H1 (cell line): Measurements from ENCODE around the gene MIPOL1. TPM values are rescaled to one million over a fixed set of nuclear protein-coding genes. Genes with fewer than 3 reads are reported as not detected.

Experiments
- CTCF ChIA-PET: fragments of 300-600 bp; sonication (Branson Sonifier 250); formaldehyde crosslinking; loops from one replicate; lab custom pipeline; 2021; ENCODE audit not compliant: partially characterized antibody; lab: Charles Lee
- POLR2A ChIA-PET: fragments of 300-600 bp; sonication (Branson Sonifier 250); formaldehyde crosslinking; loops from one replicate; lab custom pipeline; 2021; ENCODE audit warnings: inconsistent platforms; ENCODE audit not compliant: partially characterized antibody; lab: Charles Lee
- DNase-seq, 2 experiments: peaks; one replicate each; pipeline versions ENCODE4 v3.0.0 to v3.0.0-alpha.2; 2010 to 2022; ENCODE audit warnings: low spot score in 2 of 2, low read depth in 1 of 2, mixed read lengths in 1 of 2
- FAIRE-seq: peaks from 2 replicates; lab custom pipeline; 2011; peaks lifted over from hg19 to GRCh38; lab: Jason Lieb, UNC
- H2AFZ ChIP-seq: 2 replicates; pipeline ENCODE4 v1.8.1; 2012; ENCODE audit warnings: low read length, inconsistent platforms
- H2AK5ac ChIP-seq: 2 replicates; pipeline ENCODE4 v1.6.1; 2013; ENCODE audit warnings: low read depth, low read length
- H2BK120ac ChIP-seq: replicated peaks from 2 replicates; pipeline ENCODE3; 2013; ENCODE audit warnings: low read depth, low read length, inconsistent platforms
- H2BK12ac ChIP-seq: 2 replicates; pipeline ENCODE4 v1.6.1; 2013; ENCODE audit warnings: low read depth, low read length
- H2BK15ac ChIP-seq: 2 replicates; pipeline ENCODE4 v1.6.1; 2013; ENCODE audit warnings: low read length
- H2BK20ac ChIP-seq: 2 replicates; pipeline ENCODE4 v1.6.1; 2013; ENCODE audit warnings: low read length
- H2BK5ac ChIP-seq: 2 replicates; pipeline ENCODE4 v1.6.1; 2013; ENCODE audit warnings: low read depth, low read length
- H3K14ac ChIP-seq: 2 replicates; pipeline ENCODE4 v1.6.1; 2013; ENCODE audit warnings: inconsistent platforms; ENCODE audit not compliant: insufficient read length
- H3K18ac ChIP-seq: 2 replicates; pipeline ENCODE4 v1.6.1; 2013; ENCODE audit warnings: low read length; ENCODE audit errors: extremely low read depth
- H3K23ac ChIP-seq: 2 replicates; pipeline ENCODE4 v1.6.1; 2013; ENCODE audit warnings: inconsistent platforms; ENCODE audit not compliant: insufficient read length
- H3K23me2 ChIP-seq: 2 replicates; pipeline ENCODE4 v1.6.1; 2013; ENCODE audit warnings: low read depth, low read length
- H3K27ac ChIP-seq: 2 replicates; pipeline ENCODE4 v1.6.1; 2011; ENCODE audit warnings: low read depth, low read length, inconsistent platforms
- H3K27me3 ChIP-seq, 4 experiments: replicated peaks in 1 of 4; 1 replicate in 1 of 4; 2 replicates in 3 of 4; pipeline versions ENCODE4 v1.6.1 to v1.8.1; 2011 to 2013; ENCODE audit warnings: low read length in 3 of 4, mild to moderate bottlenecking in 3 of 4, inconsistent platforms in 2 of 4, mixed read lengths in 2 of 4, moderate library complexity in 1 of 4; ENCODE audit not compliant: control insufficient read depth in 3 of 4, insufficient read depth in 3 of 4; ENCODE audit errors: extremely low read depth in 1 of 4
- H3K36me3 ChIP-seq, 4 experiments: 2 replicates each; pipeline versions ENCODE4 v1.6.1 to v1.8.1; 2011 to 2013; ENCODE audit warnings: mild to moderate bottlenecking in 4 of 4, low read length in 3 of 4, moderate library complexity in 2 of 4, control low read depth in 1 of 4, inconsistent platforms in 1 of 4; ENCODE audit not compliant: insufficient read depth in 4 of 4, control insufficient read depth in 2 of 4
- H3K4ac ChIP-seq: replicated peaks from 2 replicates; pipeline ENCODE3; 2013; ENCODE audit warnings: low read length, low read depth, mixed read lengths, inconsistent platforms; ENCODE audit not compliant: insufficient read length
- H3K4me1 ChIP-seq, 4 experiments: replicated peaks in 1 of 4; 1 replicate in 1 of 4; 2 replicates in 3 of 4; pipeline versions ENCODE4 v1.6.1 to v1.8.1; 2011 to 2013; ENCODE audit warnings: low read length in 3 of 4, inconsistent platforms in 2 of 4, mixed read lengths in 1 of 4; ENCODE audit not compliant: insufficient read depth in 4 of 4, control insufficient read depth in 3 of 4
- H3K4me2 ChIP-seq, 2 experiments: 2 replicates each; pipeline versions ENCODE4 v1.6.1 to v1.8.1; 2011 to 2013; ENCODE audit warnings: low read depth in 2 of 2, low read length in 2 of 2, control low read depth in 1 of 2, inconsistent platforms in 1 of 2, mild to moderate bottlenecking in 1 of 2; ENCODE audit not compliant: insufficient read depth in 1 of 2
- H3K4me3 ChIP-seq, 4 experiments: fragments of 200-600, 300-600 bp in 1 of 4; sonication (generic), shearing (Covaris generic), sonication (Bioruptor Twin) in 1 of 4; 2 replicates each; pipeline versions ENCODE4 v1.5.1 to v1.8.1; 2011 to 2016; ENCODE audit warnings: low read length in 4 of 4, low read depth in 3 of 4, control low read depth in 2 of 4, inconsistent platforms in 2 of 4, mild to moderate bottlenecking in 2 of 4, mixed read lengths in 1 of 4, moderate library complexity in 1 of 4; ENCODE audit not compliant: insufficient read depth in 2 of 4; ENCODE audit errors: extremely low read depth in 1 of 4
- H3K56ac ChIP-seq: replicated peaks from 2 replicates; pipeline ENCODE3; 2013; ENCODE audit warnings: low read depth, mild to moderate bottlenecking, mixed read lengths, low read length, inconsistent platforms; ENCODE audit not compliant: insufficient read length
- H3K79me1 ChIP-seq: 2 replicates; pipeline ENCODE4 v1.6.1; 2013; ENCODE audit warnings: low read depth, low read length, control low read depth
- H3K79me2 ChIP-seq, 2 experiments: 2 replicates each; pipeline versions ENCODE4 v1.6.1 to v1.8.1; 2012 to 2013; ENCODE audit warnings: low read length in 2 of 2, mild to moderate bottlenecking in 2 of 2, inconsistent platforms in 1 of 2; ENCODE audit not compliant: insufficient read depth in 2 of 2, control insufficient read depth in 1 of 2
- H3K9ac ChIP-seq, 4 experiments: replicated peaks in 1 of 4; 1 replicate in 1 of 4; 2 replicates in 3 of 4; pipeline versions ENCODE4 v1.6.1 to v1.8.1; 2011 to 2013; ENCODE audit warnings: low read depth in 3 of 4, low read length in 3 of 4, control low read depth in 2 of 4, mild to moderate bottlenecking in 2 of 4, moderate library complexity in 2 of 4, inconsistent platforms in 1 of 4; ENCODE audit errors: extremely low read depth in 1 of 4
- H3K9me3 ChIP-seq, 2 experiments: 2 replicates each; pipeline versions ENCODE4 v1.6.1 to v1.8.1; 2012 to 2013; ENCODE audit warnings: mild to moderate bottlenecking in 2 of 2, moderate library complexity in 2 of 2, control low read depth in 1 of 2, inconsistent platforms in 1 of 2, low read depth in 1 of 2, low read length in 1 of 2, mixed read lengths in 1 of 2; ENCODE audit not compliant: insufficient read depth in 2 of 2
- H4K20me1 ChIP-seq, 2 experiments: replicated peaks in 1 of 2; 2 replicates each; pipeline versions ENCODE3 to v1.8.1; 2011 to 2013; ENCODE audit warnings: inconsistent platforms in 2 of 2, low read length in 2 of 2, mild to moderate bottlenecking in 1 of 2; ENCODE audit not compliant: insufficient read depth in 2 of 2, control insufficient read depth in 1 of 2
- H4K5ac ChIP-seq: 2 replicates; pipeline ENCODE4 v1.6.1; 2013; ENCODE audit warnings: low read length, low read depth, mixed read lengths, inconsistent platforms; ENCODE audit not compliant: insufficient read length
- H4K8ac ChIP-seq: 2 replicates; pipeline ENCODE4 v1.8.0; 2013; ENCODE audit warnings: mild to moderate bottlenecking, moderate library complexity, low read length, inconsistent platforms; ENCODE audit not compliant: insufficient read depth; ENCODE audit errors: extremely low read depth
- H4K91ac ChIP-seq: replicated peaks from 2 replicates; pipeline ENCODE3; 2013; ENCODE audit warnings: low read length, mixed read lengths, inconsistent platforms; ENCODE audit not compliant: insufficient read length
- NANOG ChIP-seq: IDR thresholded peaks from 2 replicates; pipeline ENCODE4 v1.6.1; 2011; ENCODE audit warnings: low read length, low read depth, mild to moderate bottlenecking, inconsistent platforms; ENCODE audit not compliant: insufficient read depth, poor library complexity, severe bottlenecking
- RAD21 ChIP-seq, 2 experiments: IDR thresholded peaks in 1 of 2; conservative IDR thresholded peaks in 1 of 2; 2 replicates each; pipeline ENCODE4 v1.6.1; 2011; ENCODE audit warnings: low read depth in 2 of 2, low read length in 2 of 2, improper control_type of control experiment in 1 of 2, inconsistent platforms in 1 of 2, mild to moderate bottlenecking in 1 of 2, moderate library complexity in 1 of 2
- WGBS, 2 experiments: shearing (Covaris generic) in 1 of 2; methylation state at CpG; one replicate each; pipeline versions ENCODE4 v1.1.6 to v1.1.7; 2013 to 2015; ENCODE audit warnings: low lambda C conversion rate in 2 of 2, mixed read lengths in 2 of 2, inconsistent platforms in 1 of 2, low coverage in 1 of 2, missing lambda C conversion rate in 1 of 2; ENCODE audit not compliant: insufficient replicate concordance in 2 of 2, insufficient coverage in 1 of 2, insufficient read length in 1 of 2; ENCODE audit errors: extremely low coverage in 1 of 2, missing lambda C conversion rate in 1 of 2; 5-methylcytosine and 5-hydroxymethylcytosine counted together
- polyA plus RNA-seq, 7 experiments: library from polyadenylated mRNA; depleted of rRNA in 3 of 7; stranded (reverse) in 5 of 7; unstranded in 2 of 7; fragments of >200 nt in 5 of 7; fragments of 200-250 nt in 2 of 7; gene quantifications; 1 replicate in 5 of 7; 2 replicates in 1 of 7; 4 replicates in 1 of 7; pipeline versions ENCODE4 v1.2.1 to v1.2.3, GENCODE V29; 2011 to 2013; ENCODE audit warnings: missing spikeins in 2 of 7, mixed read lengths in 2 of 7
- total RNA-seq: library from RNA; stranded (reverse); fragmentation: NEBNext Ultra II Directional; extraction: Animal tissue kit (Norgen Biotek cat#: 25700); gene quantifications from 2 replicates; pipeline ENCODE4 v1.2.1, GENCODE V29; 2021
- TF ChIP-seq, protein P1 (sequence below), 3 experiments: IDR thresholded peaks; 1 replicate in 2 of 3; 2 replicates in 1 of 3; pipeline versions ENCODE4 v1.5.1 to v1.6.1; 2011; ENCODE audit warnings: low read length in 3 of 3, mild to moderate bottlenecking in 3 of 3, inconsistent platforms in 2 of 3, low read depth in 1 of 3, moderate library complexity in 1 of 3; ENCODE audit not compliant: insufficient read depth in 1 of 3; ENCODE audit errors: control extremely low read depth in 1 of 3

MIPOL1 gene
- total and polyA plus RNA-seq, 2 of the 8 experiments (the other 6 are each of a cell fraction or from before 2014, with no cell fraction given): 2.8 to 23.9 TPM

GRCh38 chr14:37150414-37150813 lies 47.3 kb upstream of the MIPOL1 start:
- Histone ChIP-seq H2BK5ac (no peak overlapping the region), H2BK120ac (no peak overlapping the region), H2AFZ (no peak overlapping the region), H3K79me1 (peaks cover 4% of the 10 kb centered on the region; the same call in 1 of the 2 replicates), H3K4ac (no peak overlapping the region)
- TF ChIP-seq, protein P1, sequence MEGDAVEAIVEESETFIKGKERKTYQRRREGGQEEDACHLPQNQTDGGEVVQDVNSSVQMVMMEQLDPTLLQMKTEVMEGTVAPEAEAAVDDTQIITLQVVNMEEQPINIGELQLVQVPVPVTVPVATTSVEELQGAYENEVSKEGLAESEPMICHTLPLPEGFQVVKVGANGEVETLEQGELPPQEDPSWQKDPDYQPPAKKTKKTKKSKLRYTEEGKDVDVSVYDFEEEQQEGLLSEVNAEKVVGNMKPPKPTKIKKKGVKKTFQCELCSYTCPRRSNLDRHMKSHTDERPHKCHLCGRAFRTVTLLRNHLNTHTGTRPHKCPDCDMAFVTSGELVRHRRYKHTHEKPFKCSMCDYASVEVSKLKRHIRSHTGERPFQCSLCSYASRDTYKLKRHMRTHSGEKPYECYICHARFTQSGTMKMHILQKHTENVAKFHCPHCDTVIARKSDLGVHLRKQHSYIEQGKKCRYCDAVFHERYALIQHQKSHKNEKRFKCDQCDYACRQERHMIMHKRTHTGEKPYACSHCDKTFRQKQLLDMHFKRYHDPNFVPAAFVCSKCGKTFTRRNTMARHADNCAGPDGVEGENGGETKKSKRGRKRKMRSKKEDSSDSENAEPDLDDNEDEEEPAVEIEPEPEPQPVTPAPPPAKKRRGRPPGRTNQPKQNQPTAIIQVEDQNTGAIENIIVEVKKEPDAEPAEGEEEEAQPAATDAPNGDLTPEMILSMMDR (IDR thresholded peaks at IDR 0.05; ENCODE audit: control extremely low read depth in 1 of 3, insufficient read depth in 1 of 3, low read depth in 1 of 3, low read length in 3 of 3): peak in 2 of 3 experiments; percentile 26 to 58; a peak in 2 of 4 replicates
- TF ChIP-seq RAD21 (IDR thresholded peaks at IDR 0.05 in 1 of 2, conservative IDR thresholded peaks at IDR 0.05 in 1 of 2; ENCODE audit: low read depth in 2 of 2, low read length in 2 of 2) (peak; percentile 45 to 46; a peak in 3 of 4 replicates), NANOG (no peak)
- TF ChIP-seq, all 59 proteins: peak for 2
- Histone ChIP-seq H4K20me1 (no peaks in the 10 kb centered on the region), H3K23me2 (no peaks in the 10 kb centered on the region), H2BK12ac (no peak overlapping the region), H3K9ac (no peak overlapping the region), H3K4me3 (no peak overlapping the region), H3K27ac (no peak overlapping the region), H4K91ac (no peak overlapping the region), H3K79me2 (peaks cover 0 to 5% of the 10 kb centered on the region in 2 experiments; a peak in 1 of 4 replicates), H2BK20ac (no peak overlapping the region), H3K4me1 (no peaks in the 10 kb centered on the region; a peak in 1 of 7 replicates), H2BK15ac (no peak overlapping the region), H4K8ac (no peak overlapping the region), H3K18ac (no peak overlapping the region), H3K23ac (no peak overlapping the region), H3K9me3 (no peaks in the 10 kb centered on the region), H3K4me2 (no peak overlapping the region), H3K14ac (no peak overlapping the region), H3K56ac (no peak overlapping the region), H3K27me3 (no peaks in the 10 kb centered on the region), H4K5ac (no peak overlapping the region), H3K36me3 (no peaks in the 10 kb centered on the region), H2AK5ac (no peak overlapping the region)
- no peak for DNase-seq
- peak; percentile 70 for FAIRE-seq
- POLR2A ChIA-PET: interaction anchor here (2.0 kb wide), 1 partner anchor 22 kb away, joined by 6 read pairs; the partner anchor contains the start of gene SLC25A21
- WGBS, 2 experiments: 5% methylated on average over 3 of the region's 3 CpGs; no CpG with 5 or more reads in 1 of the 2 experiments
- CTCF ChIA-PET: interaction anchor here (0.6 to 4.4 kb wide), 59 partner anchors 9 to 1275 kb away, joined by 3 to 30 read pairs (median 4); partner anchors contain the start of gene SLC25A21
